MV-4-11 (cell line): ENCODE results near the gene GPANK1.

Experiments used
- DNase-seq: peaks from one replicate; lab custom pipeline; 2025; lab: John Stamatoyannopoulos, UW

GPANK1 gene

GRCh38 chr6:31617010-31617409, 47.8 kb downstream of the GPANK1 start:
- no peak for DNase-seq

GRCh38 chr6:31615748-31616147, 49.0 kb downstream of the GPANK1 start:
- peak; percentile 90 for DNase-seq

GRCh38 chr6:31614684-31615578, 49.9 kb downstream of the GPANK1 start, which contains the start of gene AIF1:
TSS of gene AIF1 (plus strand) at chr6:31615234. CDS start at chr6:31615330, 96 bp downstream.
- DNase-seq: peak; percentile 78

GRCh38 chr6:31614075-31614619, 50.6 kb downstream of the GPANK1 start:
- DNase-seq: peak; percentile 90
